Mucosa of descending colon (tissue), 3 donors: ENCODE results near the gene CCDC116. TPM values are rescaled to one million over a fixed set of nuclear protein-coding genes. Genes with fewer than 3 reads are reported as not detected.

ENCODE experiments used
- ATAC-seq: fragments of 200-7000 bp; cut with Tn5 transposase; one replicate; pipeline ENCODE4 v1.9.1; 2020; ENCODE audit warnings: mild to moderate bottlenecking, moderate library complexity
- DNase-seq, 3 donors: peaks; one replicate each; pipeline ENCODE4 v3.0.0-alpha.2; 2020
- H3K36me3 ChIP-seq: fragments of 200-600 bp; one replicate; pipeline ENCODE4 v1.8.0; 2021; ENCODE audit warnings: low read depth, mild to moderate bottlenecking
- H3K4me1 ChIP-seq: fragments of 200-600 bp; one replicate; pipeline ENCODE4 v1.8.0; 2021; ENCODE audit warnings: low read depth, mild to moderate bottlenecking
- H3K4me3 ChIP-seq: fragments of 200-600 bp; one replicate; pipeline ENCODE4 v1.8.0; 2021; ENCODE audit warnings: mild to moderate bottlenecking
- H3K9me3 ChIP-seq: fragments of 200-600 bp; one replicate; pipeline ENCODE4 v1.8.0; 2021; ENCODE audit warnings: mild to moderate bottlenecking
- CTCF ChIP-seq: fragments of 200-600 bp; IDR thresholded peaks from one replicate; pipeline ENCODE4 v1.8.0; 2022; ENCODE audit warnings: antibody characterized with exemption, mild to moderate bottlenecking
- intact Hi-C, 2 donors: fragments of 100-400 bp; cut with DNase I in 1 of 2; cut with micrococcal nuclease in 1 of 2; formaldehyde crosslinking; loops; one replicate each; pipeline versions ENCODE4 v1.11.0 to v1.11.1; 2022; cut with DNase I, micrococcal nuclease
- microRNA-seq: library from miRNA; unstranded; fragments of <30 nt; microRNA quantifications from one replicate; pipeline ENCODE4, GENCODE V29; 2019
- total RNA-seq, 3 donors: library from RNA; stranded (reverse); fragmentation: NEBNext Ultra II Directional in 2 of 3; extraction: Animal tissue kit (Norgen Biotek cat#: 25700) in 2 of 3; gene quantifications; one replicate each; pipeline versions ENCODE4 v1.2.1 to v1.2.4, GENCODE V29; 2021 to 2023
- donor health status: DM: no; HTN: no; CAD: no; lungs with moderate emphysema.
- donor health status: DM: no; HTN: no; CAD: no.
- donor health status: DM: no; HTN: yes; CAD: no.

Gene CCDC116
- total RNA-seq, 3 donors from 2014 or later: 0.22 to 0.89 (median 0.26) TPM

DNA sequence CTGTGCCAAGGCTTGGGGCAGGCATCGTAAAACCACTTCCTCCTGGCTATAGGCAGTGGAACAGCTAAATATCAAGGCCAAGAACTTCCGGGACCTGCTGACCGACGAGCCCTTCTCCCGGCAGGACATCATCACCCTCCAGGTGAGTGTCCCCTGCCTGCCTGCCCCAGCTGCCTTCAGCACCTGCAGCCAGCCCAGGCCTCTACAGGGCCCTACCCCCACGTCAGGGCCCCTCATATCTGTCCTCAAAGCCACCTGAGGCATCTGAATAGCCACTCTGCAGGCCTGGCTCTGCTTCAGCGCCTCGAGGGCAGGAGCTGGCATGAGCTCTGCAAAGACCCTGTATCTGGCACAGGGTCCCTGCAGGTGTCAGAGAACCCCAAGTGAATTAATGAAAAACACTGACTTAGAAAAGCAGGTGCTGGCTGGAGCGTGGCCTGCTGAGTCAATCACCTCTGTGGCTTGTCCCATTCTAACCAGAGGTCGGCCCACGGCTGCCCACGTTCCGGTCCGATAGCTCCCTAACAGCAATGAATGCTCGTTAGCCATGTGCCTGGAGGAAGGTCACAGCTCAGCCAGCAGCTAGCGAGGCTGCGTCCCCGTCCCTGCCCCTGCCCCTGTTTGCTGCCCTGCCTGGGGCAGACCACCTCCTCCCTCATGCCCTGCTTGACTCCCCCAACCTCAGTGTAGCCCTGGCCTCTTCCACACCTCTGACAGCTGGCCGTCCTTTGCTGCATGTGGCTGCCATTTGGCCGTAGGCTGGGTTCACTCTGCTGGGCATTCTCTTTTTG is 50.0 kb downstream of the CCDC116 start:
- intact Hi-C loops: no loop called here
- TF ChIP-seq CTCF: no peak
- ATAC-seq: no peak
- Histone ChIP-seq H3K4me1 (no peaks in the 10 kb centered on the region), H3K4me3 (no peak overlapping the region), H3K9me3 (no peaks in the 10 kb centered on the region), H3K36me3 (no peaks in the 10 kb centered on the region)
- DNase-seq: peak in 1 of 3 donors; percentile 30

- intact Hi-C loops: no loop called here
- no peaks in the 10 kb centered on the region for H3K9me3 ChIP-seq
- ATAC-seq (no peak), DNase-seq (peak in 1 of 3 donors; percentile 22)
- no peak overlapping the region for H3K4me3 ChIP-seq
- H3K36me3 ChIP-seq: no peaks in the 10 kb centered on the region
- no peak for TF ChIP-seq CTCF
- H3K4me1 ChIP-seq: no peaks in the 10 kb centered on the region
These were observed 50.8 kb downstream of the CCDC116 start for GRCh38 chr22:21683401-21683811.

DNA sequence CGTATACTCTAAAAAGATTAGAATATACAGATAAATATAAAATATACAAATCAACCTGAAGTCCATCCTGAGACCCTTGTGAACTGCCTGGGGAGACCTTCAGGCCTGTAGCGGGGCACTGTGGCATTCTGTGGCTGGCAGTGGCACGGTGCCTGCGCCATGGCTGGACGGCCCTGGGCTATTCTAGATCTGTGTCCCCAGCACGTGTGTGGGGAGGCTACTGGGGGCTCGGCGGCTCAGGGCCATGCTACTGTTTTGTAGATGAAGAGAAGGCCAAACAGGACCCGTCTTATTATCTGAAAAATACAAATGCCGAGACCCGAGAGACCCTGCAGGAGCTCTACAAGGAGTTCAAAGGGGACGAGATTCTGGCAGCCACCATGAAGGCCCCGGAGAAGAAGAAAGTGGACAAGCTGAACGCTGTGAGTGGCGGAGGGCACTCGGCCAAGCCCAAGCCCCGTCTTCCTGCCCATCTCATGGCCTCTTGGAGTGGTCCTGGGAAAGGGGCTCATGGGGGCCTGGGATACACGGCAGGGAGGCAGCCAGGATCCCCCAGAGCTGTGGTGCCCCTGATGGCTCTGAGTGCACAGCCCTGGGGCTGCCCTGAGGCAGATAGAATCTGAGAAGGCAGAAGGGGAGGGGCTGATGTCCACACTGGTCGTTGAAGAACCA is 52.1 kb downstream of the CCDC116 start:
- TF ChIP-seq CTCF: no peak
- intact Hi-C loops: no loop called here
- Histone ChIP-seq H3K9me3 (no peaks in the 10 kb centered on the region), H3K4me3 (no peak overlapping the region), H3K36me3 (no peaks in the 10 kb centered on the region), H3K4me1 (no peaks in the 10 kb centered on the region)
- ATAC-seq (no peak), DNase-seq (peak in 1 of 3 donors; percentile 34)

DNA sequence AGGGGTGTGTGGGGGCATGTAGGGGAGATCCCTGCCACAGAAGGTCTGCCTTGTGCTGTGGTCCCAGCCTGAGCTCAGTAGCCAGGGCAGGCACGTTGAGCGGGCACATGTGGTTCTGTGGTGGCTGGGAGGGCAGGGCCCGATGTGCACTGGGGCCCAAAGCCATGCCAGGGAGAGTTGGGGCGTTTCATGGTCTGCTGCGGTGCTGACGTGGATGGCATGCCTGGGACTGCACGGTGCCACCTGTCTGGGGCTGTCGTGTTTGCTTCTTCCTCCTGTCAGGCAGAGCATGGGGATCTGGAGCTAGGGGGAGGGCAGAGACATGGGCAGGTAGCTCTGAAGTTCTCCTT is 52.6 kb downstream of the CCDC116 start:
- H3K36me3 ChIP-seq: no peaks in the 10 kb centered on the region

DNA sequence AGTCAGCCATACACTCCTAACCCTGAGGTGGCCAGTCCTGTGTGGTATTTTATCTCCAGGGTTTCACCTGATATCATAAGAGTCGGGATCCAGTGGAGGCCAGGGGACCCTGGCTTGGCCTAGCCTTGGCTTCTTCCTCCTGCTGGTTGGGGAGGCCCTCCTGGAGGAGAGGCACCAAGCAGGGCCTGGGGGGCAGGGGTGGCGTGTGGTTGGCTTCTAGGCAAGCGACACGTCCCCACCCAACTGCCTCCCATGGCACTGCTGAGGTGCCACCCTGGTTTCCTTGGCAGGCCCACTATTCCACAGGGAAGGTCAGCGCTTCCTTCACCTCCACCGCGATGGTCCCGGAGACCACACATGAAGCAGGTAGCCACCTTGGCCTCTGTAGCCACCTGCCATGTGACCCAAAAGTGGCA is 53.6 kb downstream of the CCDC116 start:
- Histone ChIP-seq H3K4me1 (no peaks in the 10 kb centered on the region), H3K36me3 (no peaks in the 10 kb centered on the region), H3K4me3 (no peak overlapping the region), H3K9me3 (no peaks in the 10 kb centered on the region)
- TF ChIP-seq CTCF: no peak
- ATAC-seq (no peak), DNase-seq (peak in 1 of 3 donors; percentile 44)
- intact Hi-C loops: no loop called here

More for the DNA sequence above, 52.6 kb downstream of the CCDC116 start:
- DNase-seq (peak in 1 of 3 donors; percentile 33), ATAC-seq (no peak)
- no peaks in the 10 kb centered on the region for H3K4me1 ChIP-seq
- no peaks in the 10 kb centered on the region for H3K9me3 ChIP-seq
- TF ChIP-seq CTCF: no peak
- no peak overlapping the region for H3K4me3 ChIP-seq
- intact Hi-C loops: no loop called here

Small RNA genes within 50 kb of the gene (microRNA-seq; reads per million reads assigned to microRNA genes)
- gene MIR130B: 439 reads per million, percentile 77 among the genes with 10 or more reads in this experiment
- 4.0 reads per million, percentile 18 among the genes with 10 or more reads in this experiment for gene MIR301B

Other genes starting within 250 kb of the CCDC116 start
- gene RIMBP3B, start 249.0 kb upstream of the CCDC116 start, total RNA-seq: under 1 TPM in 1 of 3 donors, not detected in 2; 0.09 TPM
- gene HIC2, start 215.4 kb upstream of the CCDC116 start, total RNA-seq: 1 to 10 TPM; 6.0 to 6.2 (median 6.0) TPM
- 1 to 10 TPM; 1.3 to 2.9 (median 2.1) TPM for gene TMEM191C, start 165.4 kb upstream of the CCDC116 start, total RNA-seq
- under 1 TPM in 2 of 3 donors, not detected in 1; 0.13 to 0.22 TPM for gene RIMBP3C, start 81.3 kb upstream of the CCDC116 start, total RNA-seq
- gene UBE2L3, start 65.0 kb upstream of the CCDC116 start, total RNA-seq: 10 to 100 TPM; 52.6 to 60.9 (median 60.7) TPM
- 10 to 100 TPM; 12.5 to 26.5 (median 21.7) TPM for gene YDJC, start 2.7 kb upstream of the CCDC116 start, total RNA-seq
- gene SDF2L1, start 9.5 kb downstream of the CCDC116 start, total RNA-seq: 10 to 100 TPM; 25.8 to 48.8 (median 28.0) TPM
- gene PPIL2, start 33.3 kb downstream of the CCDC116 start, total RNA-seq: 10 to 100 TPM; 42.5 to 68.3 (median 61.6) TPM
- 1 to 10 TPM; 2.7 to 6.8 (median 2.8) TPM for gene YPEL1, start 103.0 kb downstream of the CCDC116 start, total RNA-seq
- 100 to 1,000 TPM; 126 to 131 (median 127) TPM for gene MAPK1, start 234.9 kb downstream of the CCDC116 start, total RNA-seq